Tibial artery (tissue), 4 donors: ENCODE measurements around the gene EMC6.
"Not testable (repeated sequence)": the region's sequence is repeated elsewhere in the genome, so short reads cannot be mapped to it uniquely, and the experiment has no call there.

Source experiments
- DNase-seq, 2 donors: peaks; one replicate each; pipeline ENCODE4 v3.0.0-alpha.2; 2019
- H3K27ac ChIP-seq, 2 donors: fragments of 200-600 bp; sonication (generic) in 1 of 2; 1 replicate in 1 of 2; 2 replicates in 1 of 2; pipeline ENCODE4 v1.5.1; 2018 to 2019; ENCODE audit warnings: mild to moderate bottlenecking in 1 of 2
- H3K27me3 ChIP-seq, 2 donors: fragments of 200-600 bp; sonication (generic) in 1 of 2; one replicate each; pipeline versions ENCODE4 v1.5.1 to v1.6.0; 2016 to 2019
- H3K36me3 ChIP-seq, 3 donors: fragments of 200-600 bp; sonication (generic) in 2 of 3; one replicate each; pipeline ENCODE4 v1.5.1; 2016 to 2019; ENCODE audit warnings: mild to moderate bottlenecking in 2 of 3
- H3K4me1 ChIP-seq, 4 donors: fragments of 200-600 bp; sonication (generic) in 2 of 4; 1 replicate in 3 of 4; 2 replicates in 1 of 4; pipeline ENCODE4 v1.5.1; 2016 to 2019
- H3K4me3 ChIP-seq, 2 donors: fragments of 200-600 bp; sonication (generic) in 1 of 2; 1 replicate in 1 of 2; 2 replicates in 1 of 2; pipeline ENCODE4 v1.5.1; 2018 to 2019; ENCODE audit warnings: mild to moderate bottlenecking in 2 of 2
- H3K9me3 ChIP-seq, 3 donors: fragments of 200-600 bp; sonication (generic) in 1 of 3; one replicate each; pipeline ENCODE4 v1.5.1; 2016 to 2019
- intact Hi-C: fragments of 100-400 bp; cut with DNase I; formaldehyde crosslinking; loops from one replicate; pipeline ENCODE4 v1.15.0; 2023; ENCODE audit warnings: low total_unique reads
- TF ChIP-seq, protein P1 (sequence below), 2 experiments: fragments of 200-600 bp in 1 of 2; fragments of 450-650 bp in 1 of 2; IDR thresholded peaks; one replicate each; pipeline ENCODE4 v1.5.1; 2017 to 2019; ENCODE audit warnings: antibody characterized with exemption in 2 of 2, mild to moderate bottlenecking in 1 of 2, moderate library complexity in 1 of 2

The EMC6 gene

DNA sequence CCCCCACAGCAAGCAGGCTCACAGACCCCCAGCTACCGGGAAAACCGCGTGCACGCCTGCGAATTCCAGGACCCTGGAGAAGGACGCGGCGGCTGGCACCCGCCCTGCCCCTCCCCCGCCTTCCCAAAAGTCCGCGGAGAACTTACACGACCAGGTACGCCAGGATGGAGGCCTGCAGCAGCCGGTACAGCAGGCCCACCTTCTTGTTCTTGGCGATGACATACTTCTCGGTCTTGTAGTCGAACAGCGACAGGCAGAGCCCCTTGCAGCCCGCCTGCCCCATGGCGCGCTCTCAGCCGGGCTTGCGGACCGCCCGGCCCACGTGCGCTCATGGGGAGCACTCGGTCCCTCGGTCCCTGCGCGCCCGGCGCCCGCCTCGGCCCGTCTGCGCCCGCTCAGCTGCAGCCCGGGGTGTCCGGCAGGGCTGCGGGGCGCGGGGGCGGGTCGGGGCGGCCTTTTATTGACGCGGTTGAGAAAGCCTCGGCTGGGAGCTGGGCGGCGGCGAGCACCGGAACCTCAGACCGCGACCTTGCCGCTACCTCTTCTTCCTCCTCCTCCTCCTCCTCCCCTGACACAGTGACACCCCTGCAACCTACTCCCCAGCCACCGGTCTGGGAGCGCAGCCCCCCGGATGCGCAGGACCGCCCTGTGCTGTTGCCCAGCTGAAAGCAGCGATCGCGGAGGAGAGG is 27.3 kb downstream of the EMC6 start, which contains the start of gene P2RX5:
TSS of gene P2RX5 (minus strand) at position 433 of the 689 bp plus-strand sequence. CDS start at position 283, 150 bp downstream.
- DNase-seq, result peak in 1 of 2 donors; percentile 55

DNA sequence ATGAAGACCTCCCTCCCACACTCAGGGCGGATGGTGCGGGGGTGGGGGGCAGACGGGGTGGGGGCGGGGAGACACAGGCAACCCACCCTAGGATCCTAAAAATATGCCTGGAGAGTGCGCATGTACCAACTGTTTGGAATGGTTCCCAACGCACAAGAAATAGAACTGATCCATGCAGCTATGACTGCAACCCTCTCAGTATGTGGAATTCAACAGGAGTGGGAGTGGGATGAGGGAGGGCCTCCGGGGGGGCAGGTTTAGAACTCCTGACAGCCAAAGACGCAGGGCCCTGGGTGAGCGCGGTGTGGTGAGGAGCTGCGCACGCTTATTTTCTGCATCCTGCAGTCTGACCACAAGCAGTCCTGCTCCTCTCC is 28.5 kb downstream of the EMC6 start:
- TF ChIP-seq, protein P1, sequence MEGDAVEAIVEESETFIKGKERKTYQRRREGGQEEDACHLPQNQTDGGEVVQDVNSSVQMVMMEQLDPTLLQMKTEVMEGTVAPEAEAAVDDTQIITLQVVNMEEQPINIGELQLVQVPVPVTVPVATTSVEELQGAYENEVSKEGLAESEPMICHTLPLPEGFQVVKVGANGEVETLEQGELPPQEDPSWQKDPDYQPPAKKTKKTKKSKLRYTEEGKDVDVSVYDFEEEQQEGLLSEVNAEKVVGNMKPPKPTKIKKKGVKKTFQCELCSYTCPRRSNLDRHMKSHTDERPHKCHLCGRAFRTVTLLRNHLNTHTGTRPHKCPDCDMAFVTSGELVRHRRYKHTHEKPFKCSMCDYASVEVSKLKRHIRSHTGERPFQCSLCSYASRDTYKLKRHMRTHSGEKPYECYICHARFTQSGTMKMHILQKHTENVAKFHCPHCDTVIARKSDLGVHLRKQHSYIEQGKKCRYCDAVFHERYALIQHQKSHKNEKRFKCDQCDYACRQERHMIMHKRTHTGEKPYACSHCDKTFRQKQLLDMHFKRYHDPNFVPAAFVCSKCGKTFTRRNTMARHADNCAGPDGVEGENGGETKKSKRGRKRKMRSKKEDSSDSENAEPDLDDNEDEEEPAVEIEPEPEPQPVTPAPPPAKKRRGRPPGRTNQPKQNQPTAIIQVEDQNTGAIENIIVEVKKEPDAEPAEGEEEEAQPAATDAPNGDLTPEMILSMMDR (IDR thresholded peaks at IDR 0.05), result no peak
- intact Hi-C loops, result no loop called here
- no peak for DNase-seq
- H3K36me3 ChIP-seq, result no peaks in the 10 kb centered on the region
- H3K27ac ChIP-seq, result no peak overlapping the region
- H3K4me3 ChIP-seq, result no peak overlapping the region
- peaks cover 13 to 57% of the 10 kb centered on the region in 2 donors for H3K27me3 ChIP-seq
- peaks cover 4 to 22% (median 16%) of the 10 kb centered on the region in 4 donors for H3K4me1 ChIP-seq
- peaks cover 0 to 14% (median 10%) of the 10 kb centered on the region in 3 donors for H3K9me3 ChIP-seq

More for the DNA sequence above, 27.3 kb downstream of the EMC6 start, which contains the start of gene P2RX5:
- Histone ChIP-seq H3K27ac (no peak within 1 kb of the TSS), H3K36me3 (no peaks in the 10 kb centered on the region), H3K27me3 (peaks cover 13 to 67% of the 10 kb centered on the region in 2 donors), H3K9me3 (peaks cover 0 to 14% (median 10%) of the 10 kb centered on the region in 3 donors), H3K4me3 (peak within 1 kb of the TSS; percentile 36 to 50), H3K4me1 (peaks cover 4 to 22% (median 16%) of the 10 kb centered on the region in 4 donors)
- TF ChIP-seq, protein P1 (IDR thresholded peaks at IDR 0.05), result no peak
- intact Hi-C loops, result no loop called here

DNA sequence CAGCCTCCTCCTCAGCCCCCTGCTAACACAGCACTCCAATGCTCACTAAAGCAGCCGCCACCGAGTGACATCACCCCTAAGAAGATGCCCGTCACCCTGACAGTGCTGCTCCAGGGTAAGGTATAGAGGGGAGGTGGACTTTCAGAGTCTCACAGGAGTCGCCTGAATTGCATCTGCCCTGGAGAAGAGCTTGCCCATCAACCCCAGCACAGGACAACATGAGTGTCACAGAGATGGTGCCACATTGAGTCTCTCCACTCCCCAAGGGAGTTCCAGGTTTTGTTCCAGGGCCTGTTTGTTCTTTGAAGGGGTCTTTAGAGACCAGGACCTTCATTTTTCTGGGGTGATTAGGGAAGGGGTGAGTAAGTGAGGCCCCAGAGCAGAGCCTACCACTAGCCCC is 29.5 kb downstream of the EMC6 start:
- Histone ChIP-seq H3K27me3 (peaks cover 13 to 50% of the 10 kb centered on the region in 2 donors), H3K27ac (no peak overlapping the region), H3K36me3 (no peaks in the 10 kb centered on the region), H3K4me3 (no peak overlapping the region), H3K9me3 (peaks cover 0 to 14% (median 10%) of the 10 kb centered on the region in 3 donors), H3K4me1 (peaks cover 4 to 22% (median 16%) of the 10 kb centered on the region in 4 donors)
- no peak for DNase-seq
- intact Hi-C loops, result no loop called here
- TF ChIP-seq, protein P1 (IDR thresholded peaks at IDR 0.05), result no peak

DNA sequence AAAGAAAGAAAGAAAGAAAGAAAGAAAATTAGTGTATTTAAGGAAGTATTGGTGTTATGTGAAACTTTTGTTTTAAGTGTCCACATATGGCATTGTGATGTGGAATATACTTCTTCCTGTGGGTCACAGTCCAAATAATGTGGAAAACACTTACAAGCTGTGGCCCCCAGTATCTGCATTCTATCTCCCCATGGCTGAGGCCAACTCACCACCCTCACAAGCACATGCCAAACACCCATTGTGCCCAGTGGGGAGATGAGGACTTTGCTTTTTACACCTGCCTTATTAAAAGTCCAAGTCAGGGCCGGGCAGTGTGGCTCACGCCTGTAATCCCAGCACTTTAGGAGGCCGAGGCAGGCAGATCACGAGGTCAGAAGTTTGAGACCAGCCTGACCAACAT is 31.3 kb downstream of the EMC6 start:
- TF ChIP-seq, protein P1 (IDR thresholded peaks at IDR 0.05), result no peak
- DNase-seq, result no peak
- H3K4me3 ChIP-seq, result no peak overlapping the region
- intact Hi-C loops, result no loop called here
- peaks cover 9 to 36% of the 10 kb centered on the region in 2 donors for H3K27me3 ChIP-seq
- peaks cover 4 to 19% (median 14%) of the 10 kb centered on the region in 4 donors for H3K4me1 ChIP-seq
- H3K36me3 ChIP-seq, result no peaks in the 10 kb centered on the region
- peaks cover 0 to 14% (median 10%) of the 10 kb centered on the region in 3 donors for H3K9me3 ChIP-seq
- no peak overlapping the region for H3K27ac ChIP-seq

DNA sequence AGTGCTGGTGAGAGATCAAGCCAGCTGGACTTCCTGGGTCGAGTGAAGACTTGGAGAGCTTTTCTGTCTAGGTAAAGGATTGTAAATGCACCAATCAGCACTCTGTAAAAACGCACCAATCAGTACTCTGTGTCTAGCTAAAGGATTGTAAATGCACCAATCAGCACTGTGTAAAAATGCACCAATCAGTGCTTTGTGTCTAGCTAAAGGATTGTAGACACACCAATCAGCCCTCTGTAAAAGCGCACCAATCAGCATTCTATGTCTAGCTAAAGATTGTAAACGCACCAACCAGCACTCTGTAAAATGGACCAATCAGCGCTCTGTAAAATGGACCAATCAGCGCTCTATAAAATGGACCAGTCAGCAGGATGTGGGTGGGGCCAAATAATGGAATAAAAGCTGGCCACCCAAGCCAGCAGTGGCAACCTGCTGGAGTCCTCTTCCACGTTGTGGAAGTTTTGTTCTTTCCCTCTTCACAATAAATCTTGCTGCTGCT is 33.5 kb downstream of the EMC6 start:
- Histone ChIP-seq H3K27me3 (peaks cover 0 to 14% of the 10 kb centered on the region in 2 donors), H3K9me3 (peaks cover 0 to 14% (median 10%) of the 10 kb centered on the region in 3 donors)
- H3K4me3 ChIP-seq, H3K36me3 ChIP-seq, DNase-seq, H3K4me1 ChIP-seq, H3K27ac ChIP-seq, intact Hi-C loops: not testable (repeated sequence)
